H9 (cell line): Measurements from ENCODE around the gene WIPF1. TPM values are rescaled to one million over a fixed set of nuclear protein-coding genes. Genes with fewer than 3 reads are reported as not detected.

Source experiments
- DNase-seq: peaks from one replicate; pipeline ENCODE4 v3.0.0-alpha.2; 2017
- H2AFZ ChIP-seq: one replicate; pipeline ENCODE4 v1.6.1; 2013; ENCODE audit warnings: mild to moderate bottlenecking, low read length, control low read depth, moderate library complexity
- H2AK5ac ChIP-seq: 2 replicates; pipeline ENCODE4 v1.6.1; 2013; ENCODE audit warnings: low read length, control low read depth, mixed read lengths; ENCODE audit not compliant: insufficient read length
- H2BK120ac ChIP-seq: one replicate; pipeline ENCODE4 v1.6.1; 2013; ENCODE audit warnings: low read depth, mild to moderate bottlenecking, low read length, control low read depth, inconsistent platforms; ENCODE audit not compliant: poor library complexity, severe bottlenecking
- H2BK12ac ChIP-seq: 2 replicates; pipeline ENCODE4 v1.6.1; 2013; ENCODE audit warnings: low read length, control low read depth, mixed read lengths, low read depth; ENCODE audit not compliant: insufficient read length
- H2BK15ac ChIP-seq: 2 replicates; pipeline ENCODE4 v1.6.1; 2013; ENCODE audit warnings: low read depth, low read length, control low read depth
- H2BK20ac ChIP-seq: one replicate; pipeline ENCODE4 v1.6.1; 2013; ENCODE audit warnings: low read depth, mild to moderate bottlenecking, low read length, control low read depth, inconsistent platforms; ENCODE audit not compliant: poor library complexity, severe bottlenecking
- H2BK5ac ChIP-seq: 2 replicates; pipeline ENCODE4 v1.6.1; 2013; ENCODE audit warnings: low read length, control low read depth, mixed read lengths; ENCODE audit not compliant: insufficient read length
- H3K14ac ChIP-seq: 2 replicates; pipeline ENCODE4 v1.6.1; 2013; ENCODE audit warnings: low read length, control low read depth; ENCODE audit not compliant: insufficient read depth
- H3K18ac ChIP-seq: 2 replicates; pipeline ENCODE4 v1.6.1; 2013; ENCODE audit warnings: low read depth, mild to moderate bottlenecking, mixed read lengths, low read length, control low read depth; ENCODE audit not compliant: insufficient read length
- H3K23ac ChIP-seq: 2 replicates; pipeline ENCODE4 v1.6.1; 2013; ENCODE audit warnings: low read length, control low read depth, mixed read lengths, low read depth; ENCODE audit not compliant: insufficient read length
- H3K23me2 ChIP-seq: 2 replicates; pipeline ENCODE4 v1.6.1; 2013; ENCODE audit warnings: low read depth, mild to moderate bottlenecking, mixed read lengths, low read length, control low read depth; ENCODE audit not compliant: insufficient read length, poor library complexity, severe bottlenecking
- H3K27ac ChIP-seq: 2 replicates; pipeline ENCODE4 v1.5.1; 2013; ENCODE audit warnings: low read length, control low read depth, mixed read lengths, low read depth; ENCODE audit not compliant: insufficient read length
- H3K27me3 ChIP-seq: 2 replicates; pipeline ENCODE4 v1.6.1; 2013; ENCODE audit warnings: low read length, control low read depth, inconsistent platforms; ENCODE audit not compliant: insufficient read depth
- H3K4ac ChIP-seq: 2 replicates; pipeline ENCODE4 v1.6.1; 2013; ENCODE audit warnings: low read depth, mild to moderate bottlenecking, control low read depth, inconsistent platforms, low read length, moderate library complexity
- H3K4me1 ChIP-seq: 2 replicates; pipeline ENCODE4 v1.6.1; 2013; ENCODE audit warnings: low read length, control low read depth, inconsistent platforms; ENCODE audit not compliant: insufficient read depth
- H3K4me2 ChIP-seq: 2 replicates; pipeline ENCODE4 v1.6.1; 2013; ENCODE audit warnings: low read length, control low read depth, mixed read lengths; ENCODE audit not compliant: insufficient read length, insufficient read depth
- H3K56ac ChIP-seq: 2 replicates; pipeline ENCODE4 v1.6.1; 2013; ENCODE audit warnings: low read depth, mild to moderate bottlenecking, mixed read lengths, low read length, control low read depth; ENCODE audit not compliant: insufficient read length
- H3K79me1 ChIP-seq: 2 replicates; pipeline ENCODE4 v1.6.1; 2013; ENCODE audit warnings: low read depth, mild to moderate bottlenecking, moderate library complexity, low read length, control low read depth, inconsistent platforms; ENCODE audit not compliant: insufficient read depth, poor library complexity, severe bottlenecking
- H3K79me2 ChIP-seq: 2 replicates; pipeline ENCODE4 v1.6.1; 2013; ENCODE audit warnings: low read length, control low read depth, inconsistent platforms; ENCODE audit not compliant: insufficient read depth
- H3K9ac ChIP-seq: 2 replicates; pipeline ENCODE4 v1.6.1; 2013; ENCODE audit warnings: low read length, control low read depth, mixed read lengths; ENCODE audit not compliant: insufficient read length; ENCODE audit errors: extremely low read depth
- H3K9me3 ChIP-seq: one replicate; pipeline ENCODE4 v1.6.1; 2013; ENCODE audit warnings: low read depth, low read length, inconsistent platforms; ENCODE audit not compliant: control insufficient read depth
- H3T11ph ChIP-seq: one replicate; pipeline ENCODE4 v1.6.1; 2013; ENCODE audit warnings: mild to moderate bottlenecking, low read length, control low read depth, inconsistent platforms
- H4K20me1 ChIP-seq: one replicate; pipeline ENCODE4 v1.6.1; 2013; ENCODE audit not compliant: control insufficient read depth, insufficient read length, insufficient read depth
- H4K5ac ChIP-seq: 2 replicates; pipeline ENCODE4 v1.6.1; 2013; ENCODE audit warnings: low read depth, mild to moderate bottlenecking, mixed read lengths, low read length, control low read depth; ENCODE audit not compliant: insufficient read length
- H4K8ac ChIP-seq: replicated peaks from 2 replicates; pipeline ENCODE4 v1.6.1; 2013; ENCODE audit warnings: low read length, control low read depth, mixed read lengths, low read depth; ENCODE audit not compliant: insufficient read length
- H4K91ac ChIP-seq: 2 replicates; pipeline ENCODE4 v1.6.1; 2013; ENCODE audit warnings: low read depth, mild to moderate bottlenecking, moderate library complexity, mixed read lengths, low read length, control low read depth; ENCODE audit not compliant: insufficient read length
- H3K27ac Mint-ChIP-seq, 3 experiments: 2 replicates in 2 of 3; 3 replicates in 1 of 3; pipeline ENCODE4 v1.8.0; 2020 to 2021; ENCODE audit warnings: mixed read lengths in 3 of 3, mild to moderate bottlenecking in 1 of 3, moderate library complexity in 1 of 3
- H3K27me3 Mint-ChIP-seq: 2 replicates; pipeline ENCODE4 v1.8.0; 2021; ENCODE audit warnings: low read depth, mild to moderate bottlenecking, moderate library complexity, mixed read lengths
- H3K36me3 Mint-ChIP-seq, 3 experiments: 2 replicates in 2 of 3; 3 replicates in 1 of 3; pipeline ENCODE4 v1.8.0; 2020 to 2021; ENCODE audit warnings: low read depth in 3 of 3, mixed read lengths in 3 of 3; ENCODE audit not compliant: insufficient read depth in 1 of 3
- H3K4me1 Mint-ChIP-seq, 2 experiments: 2 replicates each; pipeline ENCODE4 v1.8.0; 2020; ENCODE audit warnings: mixed read lengths in 2 of 2
- H3K4me3 Mint-ChIP-seq, 2 experiments: 2 replicates in 1 of 2; 3 replicates in 1 of 2; pipeline ENCODE4 v1.8.0; 2020 to 2021; ENCODE audit warnings: mild to moderate bottlenecking in 2 of 2, mixed read lengths in 2 of 2, moderate library complexity in 1 of 2
- H3K9me3 Mint-ChIP-seq, 2 experiments: 2 replicates in 1 of 2; 3 replicates in 1 of 2; pipeline ENCODE4 v1.8.0; 2020; ENCODE audit warnings: mild to moderate bottlenecking in 2 of 2, mixed read lengths in 2 of 2, moderate library complexity in 1 of 2
- CTCF ChIP-seq: fragments of 200-600 bp; sonication (generic); conservative IDR thresholded peaks from 3 replicates; pipeline ENCODE4 v1.8.0; 2021; ENCODE audit warnings: antibody characterized with exemption, mild to moderate bottlenecking
- WGBS: extraction: QIAGEN DNeasy Blood & Tissue Kit; methylation state at CpG from one replicate; pipeline ENCODE4 v1.1.7; 2013; ENCODE audit warnings: missing lambda C conversion rate, low lambda C conversion rate, mixed read lengths; ENCODE audit not compliant: insufficient read length; ENCODE audit errors: extremely low coverage; 5-methylcytosine and 5-hydroxymethylcytosine counted together
- total RNA-seq: library from RNA; stranded (reverse); gene quantifications from 2 replicates; pipeline ENCODE4 v1.2.1, GENCODE V29; 2021

Gene WIPF1
- total RNA-seq, 1 experiment from 2014 or later: 5.1 TPM

GRCh38 chr2:174555998-174556397, 41.6 kb downstream of the WIPF1 start:
- no peak for TF ChIP-seq CTCF
- H3K4me1 Mint-ChIP-seq: peaks cover under 1 to 2% of the 10 kb centered on the region in 2 experiments; a peak in 2 of 4 replicates
- H2BK120ac ChIP-seq: no peak overlapping the region

More at GRCh38 chr2:174555998-174556397, 41.6 kb downstream of the WIPF1 start:
- DNase-seq: no peak
- Histone ChIP-seq H2BK15ac (no peak overlapping the region), H4K8ac (no peak overlapping the region), H4K91ac (no peak overlapping the region), H4K20me1 (no peaks in the 10 kb centered on the region), H3K18ac (no peak overlapping the region), H3K4me2 (no peak overlapping the region), H3K9ac (no peak overlapping the region), H3K14ac (no peak overlapping the region), H3K9me3 (no peaks in the 10 kb centered on the region), H3K23me2 (no peaks in the 10 kb centered on the region), H4K5ac (no peak overlapping the region), H3K79me2 (no peaks in the 10 kb centered on the region), H3K4ac (no peak overlapping the region), H3K4me1 (no peaks in the 10 kb centered on the region), H3T11ph (no peak overlapping the region), H2BK20ac (no peak overlapping the region), H2AK5ac (no peak overlapping the region), H3K27ac (no peak overlapping the region), H2AFZ (no peak overlapping the region), H3K27me3 (no peaks in the 10 kb centered on the region), H3K23ac (no peak overlapping the region), H2BK12ac (no peak overlapping the region), H3K56ac (no peak overlapping the region), H2BK5ac (no peak overlapping the region), H3K79me1 (no peaks in the 10 kb centered on the region)
- Mint-ChIP-seq H3K9me3 (peaks cover 6 to 11% of the 10 kb centered on the region in 2 experiments), H3K4me3 (no peak overlapping the region), H3K36me3 (peaks cover 2 to 7% (median 4%) of the 10 kb centered on the region in 3 experiments; a peak in 4 of 7 replicates), H3K27me3 (no peaks in the 10 kb centered on the region; the same call in 1 of the 2 replicates), H3K27ac (no peak overlapping the region)
- WGBS: no CpG with 5 or more reads among the region's 4 CpGs
